GM12801 (cell line): Measurements from ENCODE around the gene PPP2R1B.

Experiments used
- CTCF ChIP-seq: IDR thresholded peaks from one replicate; pipeline ENCODE4 v1.5.1; 2011; ENCODE audit warnings: control low read depth; ENCODE audit not compliant: insufficient read length; ENCODE audit errors: extremely low read depth

PPP2R1B gene

DNA sequence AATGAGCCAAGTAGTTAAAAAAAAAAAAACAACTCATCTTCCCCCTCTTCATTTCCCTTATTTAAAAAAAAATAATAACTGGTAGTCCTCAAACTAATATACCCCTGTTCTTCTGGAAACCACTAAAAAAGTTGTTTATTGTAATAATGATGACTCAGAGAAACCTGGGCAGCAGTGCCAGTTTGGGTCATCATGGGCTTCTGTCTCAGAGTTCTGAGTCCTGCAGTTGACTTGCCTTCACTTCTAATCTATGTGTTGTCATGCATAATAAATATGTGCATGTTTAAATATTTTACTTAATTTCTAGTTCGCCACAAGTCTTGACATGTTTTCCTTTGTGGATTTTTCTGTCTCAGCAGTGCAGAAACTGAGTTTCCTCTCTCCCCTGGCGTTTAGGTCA is 46.8 kb downstream of the PPP2R1B start:
- TF ChIP-seq CTCF = no peak

GRCh38 chr11:111718859-111719258 is 47.3 kb downstream of the PPP2R1B start:
- TF ChIP-seq CTCF = no peak

- TF ChIP-seq CTCF = no peak
These were observed 47.8 kb downstream of the PPP2R1B start for GRCh38 chr11:111718436-111718835.

DNA sequence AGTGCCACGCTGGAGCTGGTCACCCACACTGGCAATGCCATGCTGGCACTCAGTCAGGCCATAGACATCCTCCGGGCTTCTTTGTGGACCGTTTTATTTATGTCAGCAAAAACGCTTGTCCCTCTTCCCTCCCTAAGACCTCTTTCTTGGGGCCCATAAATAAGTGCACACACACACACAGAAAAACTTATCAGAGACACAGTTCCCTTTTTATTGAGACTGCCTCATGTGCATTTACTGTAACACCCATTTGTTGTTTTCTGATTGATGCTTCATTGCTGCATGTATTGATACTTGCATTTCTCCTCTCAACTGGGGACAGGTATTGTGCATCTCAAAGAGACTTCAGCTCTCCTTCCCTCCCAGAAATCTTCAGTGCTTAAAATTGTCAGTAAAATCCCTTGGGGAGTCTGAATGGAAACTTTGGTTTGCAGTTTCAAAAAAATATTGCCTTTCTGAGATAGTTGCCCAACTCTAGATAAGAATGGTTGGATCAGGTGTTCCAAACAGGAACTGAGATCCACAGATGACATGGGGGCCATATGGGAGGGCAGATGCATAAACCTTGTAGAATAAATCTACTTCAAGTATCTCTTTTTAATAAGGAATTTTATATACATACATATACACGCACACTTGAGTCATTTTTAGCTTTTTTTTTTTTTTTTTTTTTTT is 50.9 kb downstream of the PPP2R1B start:
- TF ChIP-seq CTCF = no peak

GRCh38 chr11:111714522-111714921 is 51.7 kb downstream of the PPP2R1B start:
- no peak for TF ChIP-seq CTCF

GRCh38 chr11:111707691-111708067 is 58.5 kb downstream of the PPP2R1B start:
- no peak for TF ChIP-seq CTCF

DNA sequence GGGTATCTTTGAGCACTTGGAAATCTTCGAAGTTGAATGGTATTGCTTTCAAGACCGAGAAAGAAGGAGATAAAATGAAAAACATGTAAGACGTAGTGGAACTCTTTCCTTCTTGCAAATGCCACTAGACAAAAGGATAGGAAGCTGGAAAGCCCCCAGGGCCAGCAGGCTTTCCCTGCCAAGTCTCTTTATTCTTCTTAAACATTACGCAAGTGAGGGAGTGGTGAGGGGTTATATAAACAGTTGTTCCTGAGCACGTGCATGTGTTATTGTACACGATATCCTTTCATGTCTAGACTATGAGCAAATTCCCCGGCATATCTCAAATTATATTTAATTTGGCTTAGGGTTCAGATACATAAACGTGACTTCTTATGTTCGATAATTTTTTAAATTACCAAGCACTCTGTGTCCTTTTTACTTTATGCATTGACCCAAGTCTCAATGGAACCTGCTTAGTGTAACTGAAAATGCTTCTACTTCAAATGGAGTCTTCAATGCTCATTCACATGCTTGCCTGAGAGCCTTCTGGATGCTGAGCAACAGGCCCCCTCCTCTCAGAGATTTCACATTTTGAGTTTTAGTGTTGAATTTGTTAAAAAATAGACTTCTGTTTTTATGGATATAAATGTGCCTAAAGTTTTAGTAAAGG is 59.0 kb downstream of the PPP2R1B start:
- no peak for TF ChIP-seq CTCF
